NCI-H526 treated with DMSO at 0.1 percent for 48 hours (cell line): ENCODE data around the gene CACNA2D3.

ENCODE experiments used
- DNase-seq: peaks from one replicate; lab custom pipeline; 2025; lab: John Stamatoyannopoulos, UW

CACNA2D3 gene

GRCh38 chr3:54341811-54342210, 219.5 kb downstream of the CACNA2D3 start:
- no peak for DNase-seq

- DNase-seq = no peak
Measured at GRCh38 chr3:54342676-54343075, 220.3 kb downstream of the CACNA2D3 start.

GRCh38 chr3:54343495-54343894, 221.1 kb downstream of the CACNA2D3 start:
- DNase-seq = no peak

- no peak for DNase-seq
Measured at GRCh38 chr3:54344601-54345231, 222.4 kb downstream of the CACNA2D3 start.

GRCh38 chr3:54345847-54346375, 223.6 kb downstream of the CACNA2D3 start:
- no peak for DNase-seq

- peak; percentile 38 for DNase-seq
Measured at GRCh38 chr3:54347060-54347459, 224.7 kb downstream of the CACNA2D3 start.

- no peak for DNase-seq
Measured at GRCh38 chr3:54347933-54348332, 225.6 kb downstream of the CACNA2D3 start.

- DNase-seq = no peak
Measured at GRCh38 chr3:54349231-54349652, 226.9 kb downstream of the CACNA2D3 start.

GRCh38 chr3:54349691-54350090, 227.3 kb downstream of the CACNA2D3 start:
- no peak for DNase-seq

GRCh38 chr3:54353546-54353945, 231.2 kb downstream of the CACNA2D3 start:
- no peak for DNase-seq

GRCh38 chr3:54353946-54354345, 231.6 kb downstream of the CACNA2D3 start:
- no peak for DNase-seq

GRCh38 chr3:54355800-54356199, 233.4 kb downstream of the CACNA2D3 start:
- no peak for DNase-seq

GRCh38 chr3:54356261-54357045, 234.1 kb downstream of the CACNA2D3 start:
- no peak for DNase-seq

GRCh38 chr3:54357301-54357700, 234.9 kb downstream of the CACNA2D3 start:
- DNase-seq = no peak

GRCh38 chr3:54358316-54358715, 236.0 kb downstream of the CACNA2D3 start:
- DNase-seq = no peak

GRCh38 chr3:54358969-54359694, 236.8 kb downstream of the CACNA2D3 start:
- DNase-seq = no peak

- no peak for DNase-seq
Measured at GRCh38 chr3:54360320-54360719, 238.0 kb downstream of the CACNA2D3 start.

- DNase-seq = no peak
Measured at GRCh38 chr3:54361746-54362283, 239.5 kb downstream of the CACNA2D3 start.

- DNase-seq = no peak
Measured at GRCh38 chr3:54366007-54366750, 243.8 kb downstream of the CACNA2D3 start.

- DNase-seq = peak; percentile 25
Measured at GRCh38 chr3:54366839-54367238, 244.5 kb downstream of the CACNA2D3 start.

GRCh38 chr3:54372232-54372631, 249.9 kb downstream of the CACNA2D3 start:
- DNase-seq = no peak
